Cardiac fibroblast (primary cell): ENCODE results near the gene SLC23A2.

Source experiments
- DNase-seq, 2 donors: peaks; one replicate each; pipeline versions ENCODE4 v3.0.0 to v3.0.0-alpha.2; 2010; ENCODE audit warnings: low read depth in 2 of 2
- H3K4me3 ChIP-seq, 2 donors: replicated peaks in 1 of 2; 1 replicate in 1 of 2; 2 replicates in 1 of 2; pipeline ENCODE4 v1.5.1; 2011; ENCODE audit warnings: low read depth in 2 of 2, low read length in 2 of 2, mild to moderate bottlenecking in 2 of 2, moderate library complexity in 1 of 2
- TF ChIP-seq, protein P1 (sequence below): IDR thresholded peaks from one replicate; pipeline ENCODE4 v1.5.1; 2011; ENCODE audit warnings: low read depth, mild to moderate bottlenecking, low read length, inconsistent platforms

The SLC23A2 gene

DNA sequence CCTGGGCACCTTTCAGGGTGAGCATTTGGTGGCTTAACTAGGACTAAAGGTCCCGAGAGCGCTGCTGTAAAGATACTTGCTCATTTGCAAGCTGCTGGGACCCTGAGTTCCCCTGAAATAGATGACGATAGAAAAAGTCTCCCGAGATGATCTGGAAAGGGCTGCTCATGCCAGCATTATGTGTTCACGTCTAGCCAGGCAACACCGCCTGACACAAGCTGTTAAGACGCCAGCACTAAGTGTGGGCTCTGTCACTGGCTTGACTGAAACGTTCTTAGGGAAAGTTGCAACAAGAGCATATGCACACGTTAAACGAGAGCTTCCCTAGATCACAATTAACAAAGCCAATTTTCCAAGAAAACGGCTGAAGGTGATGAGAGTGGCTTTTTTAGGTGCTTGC, 113.7 kb downstream of the SLC23A2 start:
- TF ChIP-seq, protein P1, sequence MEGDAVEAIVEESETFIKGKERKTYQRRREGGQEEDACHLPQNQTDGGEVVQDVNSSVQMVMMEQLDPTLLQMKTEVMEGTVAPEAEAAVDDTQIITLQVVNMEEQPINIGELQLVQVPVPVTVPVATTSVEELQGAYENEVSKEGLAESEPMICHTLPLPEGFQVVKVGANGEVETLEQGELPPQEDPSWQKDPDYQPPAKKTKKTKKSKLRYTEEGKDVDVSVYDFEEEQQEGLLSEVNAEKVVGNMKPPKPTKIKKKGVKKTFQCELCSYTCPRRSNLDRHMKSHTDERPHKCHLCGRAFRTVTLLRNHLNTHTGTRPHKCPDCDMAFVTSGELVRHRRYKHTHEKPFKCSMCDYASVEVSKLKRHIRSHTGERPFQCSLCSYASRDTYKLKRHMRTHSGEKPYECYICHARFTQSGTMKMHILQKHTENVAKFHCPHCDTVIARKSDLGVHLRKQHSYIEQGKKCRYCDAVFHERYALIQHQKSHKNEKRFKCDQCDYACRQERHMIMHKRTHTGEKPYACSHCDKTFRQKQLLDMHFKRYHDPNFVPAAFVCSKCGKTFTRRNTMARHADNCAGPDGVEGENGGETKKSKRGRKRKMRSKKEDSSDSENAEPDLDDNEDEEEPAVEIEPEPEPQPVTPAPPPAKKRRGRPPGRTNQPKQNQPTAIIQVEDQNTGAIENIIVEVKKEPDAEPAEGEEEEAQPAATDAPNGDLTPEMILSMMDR, result no peak
- no peak for DNase-seq
- H3K4me3 ChIP-seq, result no peak overlapping the region

DNA sequence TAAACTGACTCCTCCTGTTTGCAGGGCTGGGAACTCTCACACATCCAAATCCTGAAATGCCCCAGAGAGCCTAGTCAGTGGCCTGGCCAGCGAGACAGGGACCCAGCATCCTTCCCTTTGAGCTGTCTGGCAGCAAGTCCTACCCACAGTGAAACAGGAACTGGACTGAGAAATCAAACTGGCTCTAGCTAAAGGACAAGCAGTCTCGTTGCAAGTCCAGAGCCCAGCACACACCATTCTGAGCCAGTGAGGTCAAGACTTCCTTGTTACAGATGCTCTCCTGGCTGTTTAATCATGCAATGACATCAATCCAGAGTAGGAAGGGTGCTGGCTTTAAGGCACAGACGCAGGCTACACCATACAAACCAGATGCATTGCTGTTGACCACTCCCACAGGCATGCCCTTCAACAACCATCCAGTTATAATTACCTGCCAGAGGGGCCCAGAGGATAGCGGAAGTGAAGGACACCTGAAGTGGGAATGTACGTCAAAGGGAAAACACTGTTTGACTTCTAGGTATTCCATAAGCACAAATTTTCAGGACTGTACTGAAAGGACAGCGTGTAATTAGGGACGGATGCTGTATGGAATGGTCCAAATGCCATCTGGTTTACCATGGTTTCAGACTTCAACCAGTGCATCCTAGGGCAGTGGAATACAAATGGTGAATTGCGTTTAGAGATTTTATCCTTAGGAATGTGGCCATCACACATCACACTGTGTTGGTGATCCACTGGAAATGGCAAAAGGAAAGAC, 114.4 kb downstream of the SLC23A2 start:
- no peak for DNase-seq
- H3K4me3 ChIP-seq, result no peak overlapping the region

GRCh38 chr20:4885877-4886276, 115.4 kb downstream of the SLC23A2 start:
- no peak for DNase-seq
- TF ChIP-seq, protein P1, result no peak
- H3K4me3 ChIP-seq, result no peak overlapping the region

More for the DNA sequence above, 114.4 kb downstream of the SLC23A2 start:
- TF ChIP-seq, protein P1, result no peak

- no peak overlapping the region for H3K4me3 ChIP-seq
- DNase-seq, result no peak
- TF ChIP-seq, protein P1, result no peak
These were observed 117.8 kb downstream of the SLC23A2 start for GRCh38 chr20:4883546-4883945.

DNA sequence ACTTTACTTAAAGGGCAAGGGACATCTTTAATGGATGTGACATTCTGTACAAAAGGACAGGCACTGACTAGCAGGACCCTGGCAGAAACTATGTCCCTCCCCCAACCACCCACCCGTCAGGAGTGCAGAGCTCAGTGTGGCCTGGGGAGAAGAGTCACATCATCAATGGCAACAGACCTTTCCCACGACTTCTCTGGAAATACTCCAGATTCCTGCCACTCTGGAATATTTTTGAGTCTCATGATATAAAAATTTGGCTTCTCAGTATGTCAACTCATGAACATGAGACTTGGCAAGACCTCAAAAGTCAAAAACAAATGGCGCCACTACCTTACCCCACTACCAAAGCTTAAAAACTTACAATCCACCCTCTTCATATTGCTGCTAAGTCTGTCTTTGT, 118.3 kb downstream of the SLC23A2 start:
- TF ChIP-seq, protein P1, result no peak
- no peak overlapping the region for H3K4me3 ChIP-seq
- no peak for DNase-seq

GRCh38 chr20:4881006-4881730, 120.1 kb downstream of the SLC23A2 start:
- TF ChIP-seq, protein P1, result no peak
- H3K4me3 ChIP-seq, result no peak overlapping the region
- DNase-seq, result no peak
